ENCODE results near the gene TUBGCP6. TPM values are rescaled to one million over a fixed set of nuclear protein-coding genes. Genes with fewer than 3 reads are reported as not detected.

TUBGCP6 gene
- total and polyA plus RNA-seq, 2 experiments from 2014 or later: 18.6 to 47.1 TPM

DNA sequence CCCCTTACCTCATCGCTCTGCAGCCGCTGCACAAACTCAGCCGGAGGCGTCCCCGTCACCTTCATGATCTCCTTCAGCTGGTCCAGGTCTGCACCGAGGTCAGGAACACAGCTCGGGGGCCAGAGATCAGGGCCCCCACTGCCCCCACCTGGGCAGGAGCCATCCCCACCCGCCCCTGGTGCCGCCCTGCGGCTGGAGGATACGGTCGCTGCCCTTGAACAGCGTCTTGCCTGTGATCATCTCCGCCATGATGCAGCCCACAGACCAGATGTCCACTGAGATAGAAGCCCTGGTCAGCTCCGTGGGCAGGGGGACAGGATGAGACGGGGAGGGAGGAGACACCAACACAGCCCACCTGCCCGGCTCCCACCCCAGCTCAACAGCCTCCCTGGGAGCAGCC is 10.8 kb upstream of the TUBGCP6 start:
- Histone ChIP-seq H3K27me3 (ENCODE audit: insufficient read depth) (peaks cover 7% of the 10 kb centered on the region), H4K20me1 (replicated peaks; ENCODE audit: insufficient read depth) (no peaks in the 10 kb centered on the region), H3K4me2 (no peak overlapping the region), H3K4me1 (ENCODE audit: insufficient read depth) (no peaks in the 10 kb centered on the region; the same call in 1 of the 2 replicates), H2AFZ (no peak overlapping the region), H3K4me3 (no peak overlapping the region), H3K9me2 (ENCODE audit: insufficient read depth) (no peaks in the 10 kb centered on the region), H3F3A (replicated peaks; ENCODE audit: low read depth) (peaks cover 4% of the 10 kb centered on the region; the same call in 1 of the 2 replicates), H3K79me2 (replicated peaks; ENCODE audit: insufficient read depth) (no peaks in the 10 kb centered on the region), H3K27ac (ENCODE audit: low read depth) (no peak overlapping the region), H3K36me3 (ENCODE audit: insufficient read depth) (no peaks in the 10 kb centered on the region)
- H3K27ac Mint-ChIP-seq: no peak overlapping the region
- no peak for DNase-seq (ENCODE audit: low spot score)
- H3K27me3 Mint-ChIP-seq (ENCODE audit: insufficient read depth, low read depth, poor library complexity): peaks cover 14% of the 10 kb centered on the region
- no peak for TF ChIP-seq CREB1 (CRISPR knock-in tag; IDR thresholded peaks at IDR 0.05; ENCODE audit: low read depth)
- no peak for TF ChIP-seq ZNF331 (CRISPR knock-in tag; IDR thresholded peaks at IDR 0.05; ENCODE audit: low read depth)
- TF ChIP-seq, protein P1, sequence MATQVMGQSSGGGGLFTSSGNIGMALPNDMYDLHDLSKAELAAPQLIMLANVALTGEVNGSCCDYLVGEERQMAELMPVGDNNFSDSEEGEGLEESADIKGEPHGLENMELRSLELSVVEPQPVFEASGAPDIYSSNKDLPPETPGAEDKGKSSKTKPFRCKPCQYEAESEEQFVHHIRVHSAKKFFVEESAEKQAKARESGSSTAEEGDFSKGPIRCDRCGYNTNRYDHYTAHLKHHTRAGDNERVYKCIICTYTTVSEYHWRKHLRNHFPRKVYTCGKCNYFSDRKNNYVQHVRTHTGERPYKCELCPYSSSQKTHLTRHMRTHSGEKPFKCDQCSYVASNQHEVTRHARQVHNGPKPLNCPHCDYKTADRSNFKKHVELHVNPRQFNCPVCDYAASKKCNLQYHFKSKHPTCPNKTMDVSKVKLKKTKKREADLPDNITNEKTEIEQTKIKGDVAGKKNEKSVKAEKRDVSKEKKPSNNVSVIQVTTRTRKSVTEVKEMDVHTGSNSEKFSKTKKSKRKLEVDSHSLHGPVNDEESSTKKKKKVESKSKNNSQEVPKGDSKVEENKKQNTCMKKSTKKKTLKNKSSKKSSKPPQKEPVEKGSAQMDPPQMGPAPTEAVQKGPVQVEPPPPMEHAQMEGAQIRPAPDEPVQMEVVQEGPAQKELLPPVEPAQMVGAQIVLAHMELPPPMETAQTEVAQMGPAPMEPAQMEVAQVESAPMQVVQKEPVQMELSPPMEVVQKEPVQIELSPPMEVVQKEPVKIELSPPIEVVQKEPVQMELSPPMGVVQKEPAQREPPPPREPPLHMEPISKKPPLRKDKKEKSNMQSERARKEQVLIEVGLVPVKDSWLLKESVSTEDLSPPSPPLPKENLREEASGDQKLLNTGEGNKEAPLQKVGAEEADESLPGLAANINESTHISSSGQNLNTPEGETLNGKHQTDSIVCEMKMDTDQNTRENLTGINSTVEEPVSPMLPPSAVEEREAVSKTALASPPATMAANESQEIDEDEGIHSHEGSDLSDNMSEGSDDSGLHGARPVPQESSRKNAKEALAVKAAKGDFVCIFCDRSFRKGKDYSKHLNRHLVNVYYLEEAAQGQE (IDR thresholded peaks at IDR 0.05; ENCODE audit: unreplicated experiment): no peak
- TF ChIP-seq ZNF114 (CRISPR knock-in tag; IDR thresholded peaks at IDR 0.05): no peak
- TF ChIP-seq STAT1 (IDR thresholded peaks at IDR 0.05; ENCODE audit: unreplicated experiment): no peak
- no peak for TF ChIP-seq EZH2 (IDR thresholded peaks at IDR 0.05; ENCODE audit: low read depth, unreplicated experiment)
- TF ChIP-seq, protein P2, sequence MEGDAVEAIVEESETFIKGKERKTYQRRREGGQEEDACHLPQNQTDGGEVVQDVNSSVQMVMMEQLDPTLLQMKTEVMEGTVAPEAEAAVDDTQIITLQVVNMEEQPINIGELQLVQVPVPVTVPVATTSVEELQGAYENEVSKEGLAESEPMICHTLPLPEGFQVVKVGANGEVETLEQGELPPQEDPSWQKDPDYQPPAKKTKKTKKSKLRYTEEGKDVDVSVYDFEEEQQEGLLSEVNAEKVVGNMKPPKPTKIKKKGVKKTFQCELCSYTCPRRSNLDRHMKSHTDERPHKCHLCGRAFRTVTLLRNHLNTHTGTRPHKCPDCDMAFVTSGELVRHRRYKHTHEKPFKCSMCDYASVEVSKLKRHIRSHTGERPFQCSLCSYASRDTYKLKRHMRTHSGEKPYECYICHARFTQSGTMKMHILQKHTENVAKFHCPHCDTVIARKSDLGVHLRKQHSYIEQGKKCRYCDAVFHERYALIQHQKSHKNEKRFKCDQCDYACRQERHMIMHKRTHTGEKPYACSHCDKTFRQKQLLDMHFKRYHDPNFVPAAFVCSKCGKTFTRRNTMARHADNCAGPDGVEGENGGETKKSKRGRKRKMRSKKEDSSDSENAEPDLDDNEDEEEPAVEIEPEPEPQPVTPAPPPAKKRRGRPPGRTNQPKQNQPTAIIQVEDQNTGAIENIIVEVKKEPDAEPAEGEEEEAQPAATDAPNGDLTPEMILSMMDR (conservative IDR thresholded peaks at IDR 0.05; ENCODE audit: low read depth in 2 of 2): no peak
- TF ChIP-seq, protein P3, sequence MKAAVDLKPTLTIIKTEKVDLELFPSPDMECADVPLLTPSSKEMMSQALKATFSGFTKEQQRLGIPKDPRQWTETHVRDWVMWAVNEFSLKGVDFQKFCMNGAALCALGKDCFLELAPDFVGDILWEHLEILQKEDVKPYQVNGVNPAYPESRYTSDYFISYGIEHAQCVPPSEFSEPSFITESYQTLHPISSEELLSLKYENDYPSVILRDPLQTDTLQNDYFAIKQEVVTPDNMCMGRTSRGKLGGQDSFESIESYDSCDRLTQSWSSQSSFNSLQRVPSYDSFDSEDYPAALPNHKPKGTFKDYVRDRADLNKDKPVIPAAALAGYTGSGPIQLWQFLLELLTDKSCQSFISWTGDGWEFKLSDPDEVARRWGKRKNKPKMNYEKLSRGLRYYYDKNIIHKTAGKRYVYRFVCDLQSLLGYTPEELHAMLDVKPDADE (IDR thresholded peaks at IDR 0.05): no peak
- no peak for TF ChIP-seq JUNB (IDR thresholded peaks at IDR 0.05; ENCODE audit: unreplicated experiment)
- TF ChIP-seq POLR2AphosphoS5 (IDR thresholded peaks at IDR 0.05; ENCODE audit: low read depth): no peak
- no peak for TF ChIP-seq EZH2phosphoT487 (IDR thresholded peaks at IDR 0.05; ENCODE audit: unreplicated experiment)
- TF ChIP-seq, protein P4, sequence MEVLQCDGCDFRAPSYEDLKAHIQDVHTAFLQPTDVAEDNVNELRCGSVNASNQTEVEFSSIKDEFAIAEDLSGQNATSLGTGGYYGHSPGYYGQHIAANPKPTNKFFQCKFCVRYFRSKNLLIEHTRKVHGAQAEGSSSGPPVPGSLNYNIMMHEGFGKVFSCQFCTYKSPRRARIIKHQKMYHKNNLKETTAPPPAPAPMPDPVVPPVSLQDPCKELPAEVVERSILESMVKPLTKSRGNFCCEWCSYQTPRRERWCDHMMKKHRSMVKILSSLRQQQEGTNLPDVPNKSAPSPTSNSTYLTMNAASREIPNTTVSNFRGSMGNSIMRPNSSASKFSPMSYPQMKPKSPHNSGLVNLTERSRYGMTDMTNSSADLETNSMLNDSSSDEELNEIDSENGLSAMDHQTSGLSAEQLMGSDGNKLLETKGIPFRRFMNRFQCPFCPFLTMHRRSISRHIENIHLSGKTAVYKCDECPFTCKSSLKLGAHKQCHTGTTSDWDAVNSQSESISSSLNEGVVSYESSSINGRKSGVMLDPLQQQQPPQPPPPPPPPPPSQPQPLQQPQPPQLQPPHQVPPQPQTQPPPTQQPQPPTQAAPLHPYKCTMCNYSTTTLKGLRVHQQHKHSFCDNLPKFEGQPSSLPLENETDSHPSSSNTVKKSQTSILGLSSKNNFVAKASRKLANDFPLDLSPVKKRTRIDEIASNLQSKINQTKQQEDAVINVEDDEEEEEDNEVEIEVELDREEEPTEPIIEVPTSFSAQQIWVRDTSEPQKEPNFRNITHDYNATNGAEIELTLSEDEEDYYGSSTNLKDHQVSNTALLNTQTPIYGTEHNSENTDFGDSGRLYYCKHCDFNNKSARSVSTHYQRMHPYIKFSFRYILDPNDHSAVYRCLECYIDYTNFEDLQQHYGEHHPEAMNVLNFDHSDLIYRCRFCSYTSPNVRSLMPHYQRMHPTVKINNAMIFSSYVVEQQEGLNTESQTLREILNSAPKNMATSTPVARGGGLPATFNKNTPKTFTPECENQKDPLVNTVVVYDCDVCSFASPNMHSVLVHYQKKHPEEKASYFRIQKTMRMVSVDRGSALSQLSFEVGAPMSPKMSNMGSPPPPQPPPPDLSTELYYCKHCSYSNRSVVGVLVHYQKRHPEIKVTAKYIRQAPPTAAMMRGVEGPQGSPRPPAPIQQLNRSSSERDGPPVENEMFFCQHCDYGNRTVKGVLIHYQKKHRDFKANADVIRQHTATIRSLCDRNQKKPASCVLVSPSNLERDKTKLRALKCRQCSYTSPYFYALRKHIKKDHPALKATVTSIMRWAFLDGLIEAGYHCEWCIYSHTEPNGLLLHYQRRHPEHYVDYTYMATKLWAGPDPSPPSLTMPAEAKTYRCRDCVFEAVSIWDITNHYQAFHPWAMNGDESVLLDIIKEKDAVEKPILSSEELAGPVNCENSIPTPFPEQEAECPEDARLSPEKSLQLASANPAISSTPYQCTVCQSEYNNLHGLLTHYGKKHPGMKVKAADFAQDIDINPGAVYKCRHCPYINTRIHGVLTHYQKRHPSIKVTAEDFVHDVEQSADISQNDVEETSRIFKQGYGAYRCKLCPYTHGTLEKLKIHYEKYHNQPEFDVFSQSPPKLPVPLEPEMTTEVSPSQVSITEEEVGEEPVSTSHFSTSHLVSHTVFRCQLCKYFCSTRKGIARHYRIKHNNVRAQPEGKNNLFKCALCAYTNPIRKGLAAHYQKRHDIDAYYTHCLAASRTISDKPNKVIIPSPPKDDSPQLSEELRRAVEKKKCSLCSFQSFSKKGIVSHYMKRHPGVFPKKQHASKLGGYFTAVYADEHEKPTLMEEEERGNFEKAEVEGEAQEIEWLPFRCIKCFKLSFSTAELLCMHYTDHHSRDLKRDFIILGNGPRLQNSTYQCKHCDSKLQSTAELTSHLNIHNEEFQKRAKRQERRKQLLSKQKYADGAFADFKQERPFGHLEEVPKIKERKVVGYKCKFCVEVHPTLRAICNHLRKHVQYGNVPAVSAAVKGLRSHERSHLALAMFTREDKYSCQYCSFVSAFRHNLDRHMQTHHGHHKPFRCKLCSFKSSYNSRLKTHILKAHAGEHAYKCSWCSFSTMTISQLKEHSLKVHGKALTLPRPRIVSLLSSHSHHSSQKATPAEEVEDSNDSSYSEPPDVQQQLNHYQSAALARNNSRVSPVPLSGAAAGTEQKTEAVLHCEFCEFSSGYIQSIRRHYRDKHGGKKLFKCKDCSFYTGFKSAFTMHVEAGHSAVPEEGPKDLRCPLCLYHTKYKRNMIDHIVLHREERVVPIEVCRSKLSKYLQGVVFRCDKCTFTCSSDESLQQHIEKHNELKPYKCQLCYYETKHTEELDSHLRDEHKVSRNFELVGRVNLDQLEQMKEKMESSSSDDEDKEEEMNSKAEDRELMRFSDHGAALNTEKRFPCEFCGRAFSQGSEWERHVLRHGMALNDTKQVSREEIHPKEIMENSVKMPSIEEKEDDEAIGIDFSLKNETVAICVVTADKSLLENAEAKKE (CRISPR knock-in tag; IDR thresholded peaks at IDR 0.05): no peak
- TF ChIP-seq NANOG (IDR thresholded peaks at IDR 0.05; ENCODE audit: borderline replicate concordance): no peak
- no peak overlapping the region for H3K4me3 Mint-ChIP-seq
- H3K9me3 Mint-ChIP-seq: no peaks in the 10 kb centered on the region
- ATAC-seq: no peak
- no peaks in the 10 kb centered on the region; the same call in 2 of the 3 replicates for H3K4me1 Mint-ChIP-seq
- no peaks in the 10 kb centered on the region for H3K36me3 Mint-ChIP-seq (ENCODE audit: low read depth)
